Measurements from ENCODE around the gene LAG3. TPM values are rescaled to one million over a fixed set of nuclear protein-coding genes. Genes with fewer than 3 reads are reported as not detected.

LAG3 gene
- total RNA-seq, 2 experiments from 2014 or later: 0.19 TPM; not detected in 1

GRCh38 chr12:6730169-6730568, 42.2 kb upstream of the LAG3 start:
- H3K79me2 ChIP-seq (ENCODE audit: insufficient read depth, low read depth, low read length): no peaks in the 10 kb centered on the region
- no peaks in the 10 kb centered on the region for H3K9me2 ChIP-seq (ENCODE audit: insufficient read depth, low read length)
- ChIA-PET POLR2A (interaction anchor here (1.1 kb wide), 1 partner anchor 34 kb away, joined by 3 read pairs; no protein-coding TSS in a partner anchor), CTCF (ENCODE audit: unreplicated experiment) (no interaction called here)
- no peak overlapping the region for H3K27ac ChIP-seq (ENCODE audit: low read depth, low read length, poor library complexity, severe bottlenecking)
- BruUV-seq (replicated peaks): no TSS peak
- peak; percentile 25 for DNase-seq (ENCODE audit: low spot score)
- H3K4me3 ChIP-seq (ENCODE audit: low read depth, low read length, poor library complexity, severe bottlenecking): no peak overlapping the region
- no peak overlapping the region; the same call in 1 of the 2 replicates for H3K4me2 ChIP-seq (ENCODE audit: low read length)
- peaks cover 15% of the 10 kb centered on the region for H3K4me1 ChIP-seq (ENCODE audit: insufficient read depth, low read length, poor library complexity, severe bottlenecking)
- TF ChIP-seq CTCF (conservative IDR thresholded peaks at IDR 0.05; ENCODE audit: low read length): 0 out of 2 replicates have a peak, but pooled peaks have one; percentile 32
- TF ChIP-seq EZH2phosphoT487 (IDR thresholded peaks at IDR 0.05; ENCODE audit: borderline replicate concordance, low read depth, low read length): no peak
- no peak overlapping the region for H2AFZ ChIP-seq (ENCODE audit: low read length)
- intact Hi-C loops (cut with micrococcal nuclease; ENCODE audit: unreplicated experiment): no loop called here
- H4K20me1 ChIP-seq (ENCODE audit: insufficient read depth, low read length): no peaks in the 10 kb centered on the region
- H3K9me3 ChIP-seq (ENCODE audit: low read length): no peaks in the 10 kb centered on the region
- peaks cover 43% of the 10 kb centered on the region for H3K36me3 ChIP-seq (ENCODE audit: insufficient read depth, low read length)

DNA sequence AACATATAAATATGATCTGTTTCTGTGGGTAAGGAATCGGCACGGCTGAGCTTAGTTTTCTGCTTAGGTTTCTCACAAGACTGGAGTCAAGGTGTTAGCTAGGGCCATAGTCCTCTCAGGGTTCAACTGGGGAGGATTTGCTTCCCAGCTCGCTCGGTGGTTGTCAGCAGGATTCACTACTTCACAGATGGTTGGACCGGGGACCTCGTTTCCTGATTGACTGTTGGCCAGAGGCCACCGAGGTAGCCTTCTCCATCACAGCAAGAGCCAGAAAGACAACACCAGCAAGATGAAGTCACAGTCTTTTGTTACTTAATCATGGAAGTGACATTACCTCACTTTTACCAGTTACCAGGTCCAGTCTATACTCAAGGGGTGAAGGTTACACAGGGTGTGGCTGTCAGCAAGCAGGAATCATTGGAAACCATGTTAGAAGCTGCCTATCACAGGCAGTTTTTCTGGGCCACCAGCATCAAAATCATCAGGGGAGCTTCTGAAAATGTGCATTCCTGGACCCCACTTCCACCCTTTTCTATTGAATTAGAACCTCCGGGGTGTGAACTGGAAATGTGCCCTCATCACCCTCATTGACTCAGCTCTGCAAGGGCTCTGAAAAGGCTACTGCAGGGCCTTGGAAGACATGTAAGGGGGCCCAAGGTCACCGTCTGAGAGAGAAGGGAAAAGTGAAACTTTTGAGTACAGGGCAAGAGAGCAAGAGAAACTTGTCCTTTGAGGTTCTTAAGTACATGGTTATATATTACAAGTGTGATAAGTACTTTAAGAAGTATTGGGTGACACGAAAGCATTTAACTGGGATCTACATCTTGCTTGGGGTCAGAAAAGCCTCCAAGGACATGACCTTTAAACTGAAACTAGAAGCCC, 37.6 kb upstream of the LAG3 start:
- Histone ChIP-seq H3K36me3 (ENCODE audit: insufficient read depth, low read length) (peaks cover 23% of the 10 kb centered on the region), H3K4me2 (ENCODE audit: low read length) (no peak overlapping the region), H3K9me2 (ENCODE audit: insufficient read depth, low read length) (no peaks in the 10 kb centered on the region), H3K27ac (ENCODE audit: low read depth, low read length, poor library complexity, severe bottlenecking) (no peak overlapping the region), H3K79me2 (ENCODE audit: insufficient read depth, low read depth, low read length) (no peaks in the 10 kb centered on the region), H3K4me3 (ENCODE audit: low read depth, low read length, poor library complexity, severe bottlenecking) (no peak overlapping the region), H3K9me3 (ENCODE audit: low read length) (no peaks in the 10 kb centered on the region), H3K4me1 (ENCODE audit: insufficient read depth, low read length, poor library complexity, severe bottlenecking) (peaks cover 9% of the 10 kb centered on the region), H4K20me1 (ENCODE audit: insufficient read depth, low read length) (no peaks in the 10 kb centered on the region), H2AFZ (ENCODE audit: low read length) (no peak overlapping the region)
- ChIA-PET CTCF (ENCODE audit: unreplicated experiment) (no interaction called here), POLR2A (interaction anchor here (0.6 to 1.0 kb wide), 2 partner anchors 9 to 14 kb away, joined by 3 to 6 read pairs; no protein-coding TSS in a partner anchor)
- no peak for TF ChIP-seq EZH2phosphoT487 (IDR thresholded peaks at IDR 0.05; ENCODE audit: borderline replicate concordance, low read depth, low read length)
- TF ChIP-seq CTCF (conservative IDR thresholded peaks at IDR 0.05; ENCODE audit: low read length): no peak
- no TSS peak for BruUV-seq (replicated peaks)
- DNase-seq (ENCODE audit: low spot score): no peak
- intact Hi-C loops (cut with micrococcal nuclease; ENCODE audit: unreplicated experiment): loop anchor here (1.0 kb wide), 1 partner anchor 45 kb away; no protein-coding TSS in a partner anchor
